Fibroblast of lung (primary cell): ENCODE data around the gene MSTN. TPM values are rescaled to one million over a fixed set of nuclear protein-coding genes. Genes with fewer than 3 reads are reported as not detected.

Experiments
- DNase-seq, 2 donors: peaks; one replicate each; pipeline versions ENCODE4 v3.0.0 to v3.0.0-alpha.2; 2010; ENCODE audit warnings: low read depth in 2 of 2
- H2AFZ ChIP-seq: 2 replicates; pipeline ENCODE4 v1.5.1; 2012; ENCODE audit warnings: low read length, control low read depth, inconsistent platforms
- H3K27ac ChIP-seq: 2 replicates; pipeline ENCODE4 v1.5.1; 2011; ENCODE audit warnings: low read length, control low read depth; ENCODE audit not compliant: insufficient read depth
- H3K27me3 ChIP-seq: 2 replicates; pipeline ENCODE4 v1.5.1; 2011; ENCODE audit warnings: mild to moderate bottlenecking, low read length; ENCODE audit not compliant: control insufficient read depth, insufficient read depth
- H3K36me3 ChIP-seq: 2 replicates; pipeline ENCODE4 v1.5.1; 2011; ENCODE audit warnings: low read length; ENCODE audit not compliant: control insufficient read depth, insufficient read depth
- H3K4me1 ChIP-seq: 2 replicates; pipeline ENCODE4 v1.5.1; 2011; ENCODE audit warnings: low read length; ENCODE audit not compliant: control insufficient read depth, insufficient read depth; ENCODE audit errors: extremely low read depth
- H3K4me2 ChIP-seq: 2 replicates; pipeline ENCODE4 v1.5.1; 2011; ENCODE audit warnings: low read length, control low read depth; ENCODE audit not compliant: insufficient read depth; ENCODE audit errors: extremely low read depth
- H3K4me3 ChIP-seq, 4 experiments: fragments of 200-600 bp in 1 of 4; sonication (generic) in 1 of 4; replicated peaks in 1 of 4; 2 replicates each; pipeline ENCODE4 v1.5.1; 2011 to 2016; ENCODE audit warnings: low read length in 4 of 4, low read depth in 3 of 4, mild to moderate bottlenecking in 3 of 4, control low read depth in 2 of 4, inconsistent platforms in 1 of 4, mixed read lengths in 1 of 4; ENCODE audit not compliant: insufficient read depth in 1 of 4; ENCODE audit errors: control extremely low read depth in 1 of 4
- H3K79me2 ChIP-seq: 2 replicates; pipeline ENCODE4 v1.5.1; 2012; ENCODE audit warnings: mild to moderate bottlenecking, low read length, inconsistent platforms; ENCODE audit not compliant: control insufficient read depth, insufficient read depth
- H3K9ac ChIP-seq: 2 replicates; pipeline ENCODE4 v1.5.1; 2011; ENCODE audit warnings: mild to moderate bottlenecking, low read length, control low read depth; ENCODE audit not compliant: insufficient read depth
- H3K9me3 ChIP-seq: 2 replicates; pipeline ENCODE4 v1.5.1; 2012; ENCODE audit warnings: low read depth, low read length; ENCODE audit not compliant: control insufficient read depth, insufficient read depth
- H4K20me1 ChIP-seq: 2 replicates; pipeline ENCODE4 v1.5.1; 2011; ENCODE audit warnings: low read length; ENCODE audit not compliant: control insufficient read depth, insufficient read depth; ENCODE audit errors: extremely low read depth
- EZH2 ChIP-seq: IDR thresholded peaks from 2 replicates; pipeline ENCODE4 v1.5.1; 2012; ENCODE audit warnings: low read length, control low read depth, mild to moderate bottlenecking; ENCODE audit errors: missing control alignments
- polyA plus RNA-seq, 2 donors: library from polyadenylated mRNA; depleted of rRNA in 1 of 2; stranded (reverse) in 1 of 2; unstranded in 1 of 2; fragments of >200 nt; gene quantifications; 2 replicates each; pipeline ENCODE4 v1.2.1, GENCODE V29; 2011 to 2012; ENCODE audit warnings: missing spikeins in 1 of 2
- total RNA-seq: library from RNA; depleted of rRNA; stranded (reverse); fragments of >200 nt; gene quantifications from 2 replicates; pipeline ENCODE4 v1.2.1, GENCODE V29; 2014
- TF ChIP-seq, protein P1 (sequence below), 2 donors: IDR thresholded peaks in 1 of 2; conservative IDR thresholded peaks in 1 of 2; 1 replicate in 1 of 2; 2 replicates in 1 of 2; pipeline ENCODE4 v1.5.1; 2011 to 2012; ENCODE audit warnings: low read length in 2 of 2, control low read depth in 1 of 2, inconsistent platforms in 1 of 2, low read depth in 1 of 2, mild to moderate bottlenecking in 1 of 2

Gene MSTN
- total and polyA plus RNA-seq, 2 donors (not counting 1 experiment from before 2014, with no cell fraction given), result 3.1 to 19.6 TPM

DNA sequence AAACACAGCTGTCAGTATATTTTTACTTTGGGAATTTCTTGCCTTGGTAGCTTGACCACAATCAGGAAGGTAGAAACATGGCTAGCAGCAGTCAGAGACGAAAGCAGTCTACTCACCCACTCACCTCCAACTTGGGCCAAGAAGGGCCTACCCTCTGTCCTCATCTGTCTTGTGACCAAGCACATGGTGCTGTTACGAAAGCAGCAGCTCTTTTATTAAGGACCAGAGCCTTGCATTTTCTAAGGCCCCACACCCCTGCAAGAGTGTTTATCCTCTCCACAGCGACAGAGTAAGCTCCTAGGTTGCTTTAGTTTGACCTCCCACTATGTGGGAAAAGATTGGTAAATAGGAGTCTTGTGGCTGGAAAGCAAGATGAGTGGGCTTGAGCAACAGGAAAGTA lies 31.3 kb upstream of the MSTN start:
- no peak overlapping the region for H3K27ac ChIP-seq
- peak overlapping the region; percentile 79 for H2AFZ ChIP-seq
- TF ChIP-seq EZH2, result no peak
- TF ChIP-seq, protein P1, sequence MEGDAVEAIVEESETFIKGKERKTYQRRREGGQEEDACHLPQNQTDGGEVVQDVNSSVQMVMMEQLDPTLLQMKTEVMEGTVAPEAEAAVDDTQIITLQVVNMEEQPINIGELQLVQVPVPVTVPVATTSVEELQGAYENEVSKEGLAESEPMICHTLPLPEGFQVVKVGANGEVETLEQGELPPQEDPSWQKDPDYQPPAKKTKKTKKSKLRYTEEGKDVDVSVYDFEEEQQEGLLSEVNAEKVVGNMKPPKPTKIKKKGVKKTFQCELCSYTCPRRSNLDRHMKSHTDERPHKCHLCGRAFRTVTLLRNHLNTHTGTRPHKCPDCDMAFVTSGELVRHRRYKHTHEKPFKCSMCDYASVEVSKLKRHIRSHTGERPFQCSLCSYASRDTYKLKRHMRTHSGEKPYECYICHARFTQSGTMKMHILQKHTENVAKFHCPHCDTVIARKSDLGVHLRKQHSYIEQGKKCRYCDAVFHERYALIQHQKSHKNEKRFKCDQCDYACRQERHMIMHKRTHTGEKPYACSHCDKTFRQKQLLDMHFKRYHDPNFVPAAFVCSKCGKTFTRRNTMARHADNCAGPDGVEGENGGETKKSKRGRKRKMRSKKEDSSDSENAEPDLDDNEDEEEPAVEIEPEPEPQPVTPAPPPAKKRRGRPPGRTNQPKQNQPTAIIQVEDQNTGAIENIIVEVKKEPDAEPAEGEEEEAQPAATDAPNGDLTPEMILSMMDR (conservative IDR thresholded peaks at IDR 0.05 in 1 of 2, IDR thresholded peaks at IDR 0.05 in 1 of 2; ENCODE audit: low read depth in 1 of 2, low read length in 2 of 2), result no peak
- H3K9me3 ChIP-seq, result no peaks in the 10 kb centered on the region
- H3K4me1 ChIP-seq, result no peaks in the 10 kb centered on the region
- no peaks in the 10 kb centered on the region for H3K36me3 ChIP-seq
- H3K4me2 ChIP-seq, result no peak overlapping the region
- DNase-seq, result peak; percentile 37 to 50
- H3K79me2 ChIP-seq, result no peaks in the 10 kb centered on the region
- no peak overlapping the region for H3K9ac ChIP-seq
- H3K4me3 ChIP-seq, result no peak overlapping the region
- H4K20me1 ChIP-seq, result no peaks in the 10 kb centered on the region
- H3K27me3 ChIP-seq, result no peaks in the 10 kb centered on the region

DNA sequence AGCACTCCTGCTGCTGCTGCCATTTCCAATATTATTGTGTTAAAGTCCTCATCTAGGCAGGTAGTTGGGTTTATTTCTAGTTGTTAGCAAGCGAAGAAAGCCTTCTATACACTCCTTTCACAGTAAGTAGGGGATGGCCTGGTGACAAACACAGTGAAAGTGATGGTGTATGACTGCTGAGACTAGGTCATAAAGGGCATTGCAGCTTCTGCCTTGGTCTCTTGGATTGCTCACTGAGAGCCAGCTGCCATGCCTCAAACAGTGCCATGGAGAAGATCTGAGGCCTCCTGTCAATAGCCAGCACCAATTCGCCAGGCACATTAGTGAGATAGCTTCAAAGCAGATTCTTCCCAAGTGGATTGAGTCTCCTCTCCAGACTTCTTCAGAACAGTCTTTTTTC lies 27.6 kb upstream of the MSTN start:
- Histone ChIP-seq H3K4me2 (no peak overlapping the region), H3K4me3 (no peak overlapping the region), H3K27ac (no peak overlapping the region), H3K9ac (no peak overlapping the region), H3K9me3 (no peaks in the 10 kb centered on the region), H4K20me1 (no peaks in the 10 kb centered on the region), H3K27me3 (no peaks in the 10 kb centered on the region), H3K4me1 (no peaks in the 10 kb centered on the region), H2AFZ (no peak overlapping the region), H3K36me3 (no peaks in the 10 kb centered on the region), H3K79me2 (no peaks in the 10 kb centered on the region)
- TF ChIP-seq, protein P1 (conservative IDR thresholded peaks at IDR 0.05 in 1 of 2, IDR thresholded peaks at IDR 0.05 in 1 of 2; ENCODE audit: low read depth in 1 of 2, low read length in 2 of 2), result no peak
- no peak for TF ChIP-seq EZH2
- DNase-seq, result no peak

DNA sequence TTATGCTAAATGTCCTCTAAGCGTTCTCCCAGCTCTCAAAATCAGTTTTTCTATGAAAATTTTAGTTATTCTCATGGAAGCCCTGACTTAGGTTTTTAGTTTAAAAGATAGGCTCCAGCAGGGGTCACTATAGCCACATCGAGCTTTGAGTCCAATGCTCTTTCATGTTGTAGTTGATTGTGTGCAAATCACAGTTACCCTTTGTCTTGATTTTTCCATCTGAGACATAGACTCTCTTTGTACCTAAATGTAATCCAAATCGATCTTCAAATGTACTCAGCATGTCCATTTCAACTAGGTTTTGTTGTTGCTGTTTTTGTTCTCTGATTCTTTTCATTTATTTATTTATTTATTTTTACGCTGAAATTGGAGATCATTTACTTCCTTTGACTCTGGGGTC lies 26.4 kb upstream of the MSTN start:
- Histone ChIP-seq H3K9ac (no peak overlapping the region), H3K36me3 (no peaks in the 10 kb centered on the region), H3K4me2 (no peak overlapping the region), H2AFZ (no peak overlapping the region), H3K4me1 (no peaks in the 10 kb centered on the region), H3K27me3 (no peaks in the 10 kb centered on the region), H3K27ac (no peak overlapping the region), H3K4me3 (no peak overlapping the region), H4K20me1 (no peaks in the 10 kb centered on the region), H3K9me3 (no peaks in the 10 kb centered on the region), H3K79me2 (no peaks in the 10 kb centered on the region)
- TF ChIP-seq EZH2, result no peak
- TF ChIP-seq, protein P1 (conservative IDR thresholded peaks at IDR 0.05 in 1 of 2, IDR thresholded peaks at IDR 0.05 in 1 of 2; ENCODE audit: low read depth in 1 of 2, low read length in 2 of 2), result peak; percentile 68 to 80
- peak; percentile 55 to 81 for DNase-seq
